Sigmoid colon (tissue), 4 donors: ENCODE measurements around the gene BBX.

Experiments
- EP300 ChIP-seq, 4 donors: sonication (generic); formaldehyde crosslinking; IDR thresholded peaks; one replicate each; pipeline ENCODE4 v1.6.1; 2017; ENCODE audit warnings: antibody characterized with exemption in 4 of 4
- POLR2AphosphoS5 ChIP-seq, 4 donors: sonication (generic); formaldehyde crosslinking; IDR thresholded peaks; one replicate each; pipeline ENCODE4 v1.6.1; 2017; ENCODE audit warnings: antibody characterized with exemption in 4 of 4
- TF ChIP-seq, protein P1 (sequence below), 4 experiments: fragments of 450-650 bp in 3 of 4; fragments of 200-600 bp in 1 of 4; IDR thresholded peaks; one replicate each; pipeline ENCODE4 v1.5.1; 2016 to 2019; ENCODE audit warnings: antibody characterized with exemption in 4 of 4, mild to moderate bottlenecking in 3 of 4, moderate library complexity in 2 of 4

DNA sequence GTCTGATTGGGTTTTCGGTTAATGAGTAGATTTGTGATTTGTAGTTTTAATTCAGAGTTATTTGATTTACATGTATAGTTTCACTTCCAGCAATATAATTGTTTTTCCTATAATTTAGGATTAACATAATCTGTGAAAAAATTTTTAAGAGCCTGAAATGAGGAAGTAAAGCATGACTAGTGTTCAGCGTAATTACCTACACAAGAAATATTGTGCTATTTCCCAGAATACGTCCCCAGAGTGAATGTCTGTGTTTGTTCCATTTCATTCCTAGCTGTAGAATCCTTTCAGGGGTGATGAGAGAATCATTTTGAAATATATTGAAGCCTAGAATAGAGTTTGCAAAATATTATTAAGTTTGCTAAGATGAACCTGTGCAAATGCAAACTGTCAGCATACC lies 247.1 kb downstream of the BBX start:
- TF ChIP-seq, protein P1, sequence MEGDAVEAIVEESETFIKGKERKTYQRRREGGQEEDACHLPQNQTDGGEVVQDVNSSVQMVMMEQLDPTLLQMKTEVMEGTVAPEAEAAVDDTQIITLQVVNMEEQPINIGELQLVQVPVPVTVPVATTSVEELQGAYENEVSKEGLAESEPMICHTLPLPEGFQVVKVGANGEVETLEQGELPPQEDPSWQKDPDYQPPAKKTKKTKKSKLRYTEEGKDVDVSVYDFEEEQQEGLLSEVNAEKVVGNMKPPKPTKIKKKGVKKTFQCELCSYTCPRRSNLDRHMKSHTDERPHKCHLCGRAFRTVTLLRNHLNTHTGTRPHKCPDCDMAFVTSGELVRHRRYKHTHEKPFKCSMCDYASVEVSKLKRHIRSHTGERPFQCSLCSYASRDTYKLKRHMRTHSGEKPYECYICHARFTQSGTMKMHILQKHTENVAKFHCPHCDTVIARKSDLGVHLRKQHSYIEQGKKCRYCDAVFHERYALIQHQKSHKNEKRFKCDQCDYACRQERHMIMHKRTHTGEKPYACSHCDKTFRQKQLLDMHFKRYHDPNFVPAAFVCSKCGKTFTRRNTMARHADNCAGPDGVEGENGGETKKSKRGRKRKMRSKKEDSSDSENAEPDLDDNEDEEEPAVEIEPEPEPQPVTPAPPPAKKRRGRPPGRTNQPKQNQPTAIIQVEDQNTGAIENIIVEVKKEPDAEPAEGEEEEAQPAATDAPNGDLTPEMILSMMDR (IDR thresholded peaks at IDR 0.05) = no peak
- TF ChIP-seq POLR2AphosphoS5 (IDR thresholded peaks at IDR 0.05) (no peak), EP300 (IDR thresholded peaks at IDR 0.05) (no peak)
